GM18498 (cell line): ENCODE results near the gene PPP2R2D.

ENCODE experiments used
- ATAC-seq: cut with Tn5 transposase; IDR thresholded peaks from one replicate; pipeline ENCODE4 v1.9.1; 2021; ENCODE audit warnings: mild to moderate bottlenecking, moderate library complexity; ENCODE audit not compliant: unreplicated experiment

Gene PPP2R2D

DNA sequence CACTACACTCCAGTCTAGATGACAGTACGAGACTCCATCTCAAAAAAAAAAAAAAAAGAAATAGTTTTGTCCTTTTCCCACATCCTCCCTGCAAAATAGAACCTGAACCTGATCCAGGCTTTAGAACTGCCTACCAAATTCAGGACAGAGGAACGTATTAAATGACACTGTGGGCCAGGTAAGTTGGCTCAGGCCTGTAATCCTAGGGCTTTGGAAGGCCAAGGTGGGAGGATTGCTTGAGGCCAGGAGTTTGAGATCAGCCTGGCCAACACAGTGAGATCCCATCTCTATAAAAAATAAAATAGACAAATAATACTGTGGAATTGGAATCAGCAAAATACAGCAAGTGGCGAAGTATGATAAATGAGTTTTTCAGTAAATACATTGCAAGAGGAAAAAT is 90.9 kb downstream of the PPP2R2D start:
- ATAC-seq, result no peak

DNA sequence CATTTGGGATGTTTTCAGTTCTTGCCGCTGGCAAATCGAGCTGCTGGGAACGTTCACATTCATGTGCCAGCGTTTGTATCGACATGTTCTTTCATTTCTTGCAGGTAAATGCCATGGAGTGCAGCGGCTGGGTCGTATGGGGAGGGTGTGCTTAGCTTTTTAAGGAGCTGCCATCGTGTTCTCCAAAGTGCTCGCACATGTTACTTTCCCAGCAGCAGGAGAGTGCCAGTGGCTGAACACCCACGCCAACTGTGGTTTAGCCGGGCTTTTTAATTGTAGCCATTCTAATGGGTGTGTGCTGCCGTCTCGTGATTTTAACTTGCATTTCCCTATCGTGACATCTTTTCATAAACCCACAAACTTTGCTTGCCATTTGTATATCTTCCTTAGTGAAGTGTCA is 92.5 kb downstream of the PPP2R2D start:
- no peak for ATAC-seq

DNA sequence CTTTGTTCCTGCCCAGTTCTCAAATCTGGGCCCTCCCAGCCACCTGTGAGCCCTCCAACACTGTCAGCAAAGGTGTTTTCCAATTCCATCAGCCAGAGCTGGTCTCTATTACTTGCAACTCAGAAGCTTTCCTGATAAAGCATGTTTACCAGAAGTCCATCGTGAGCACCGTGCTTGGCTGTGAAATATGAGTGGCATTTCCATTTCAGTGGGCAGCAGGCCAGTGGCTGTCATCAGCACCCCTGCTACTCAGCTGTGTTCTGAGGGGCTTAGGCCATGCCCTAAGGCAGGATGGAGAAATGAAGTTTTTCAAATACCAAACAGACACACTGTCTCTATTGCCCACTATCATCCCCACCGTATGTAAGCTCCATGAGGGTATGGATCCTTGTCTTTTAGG is 93.6 kb downstream of the PPP2R2D start:
- no peak for ATAC-seq

DNA sequence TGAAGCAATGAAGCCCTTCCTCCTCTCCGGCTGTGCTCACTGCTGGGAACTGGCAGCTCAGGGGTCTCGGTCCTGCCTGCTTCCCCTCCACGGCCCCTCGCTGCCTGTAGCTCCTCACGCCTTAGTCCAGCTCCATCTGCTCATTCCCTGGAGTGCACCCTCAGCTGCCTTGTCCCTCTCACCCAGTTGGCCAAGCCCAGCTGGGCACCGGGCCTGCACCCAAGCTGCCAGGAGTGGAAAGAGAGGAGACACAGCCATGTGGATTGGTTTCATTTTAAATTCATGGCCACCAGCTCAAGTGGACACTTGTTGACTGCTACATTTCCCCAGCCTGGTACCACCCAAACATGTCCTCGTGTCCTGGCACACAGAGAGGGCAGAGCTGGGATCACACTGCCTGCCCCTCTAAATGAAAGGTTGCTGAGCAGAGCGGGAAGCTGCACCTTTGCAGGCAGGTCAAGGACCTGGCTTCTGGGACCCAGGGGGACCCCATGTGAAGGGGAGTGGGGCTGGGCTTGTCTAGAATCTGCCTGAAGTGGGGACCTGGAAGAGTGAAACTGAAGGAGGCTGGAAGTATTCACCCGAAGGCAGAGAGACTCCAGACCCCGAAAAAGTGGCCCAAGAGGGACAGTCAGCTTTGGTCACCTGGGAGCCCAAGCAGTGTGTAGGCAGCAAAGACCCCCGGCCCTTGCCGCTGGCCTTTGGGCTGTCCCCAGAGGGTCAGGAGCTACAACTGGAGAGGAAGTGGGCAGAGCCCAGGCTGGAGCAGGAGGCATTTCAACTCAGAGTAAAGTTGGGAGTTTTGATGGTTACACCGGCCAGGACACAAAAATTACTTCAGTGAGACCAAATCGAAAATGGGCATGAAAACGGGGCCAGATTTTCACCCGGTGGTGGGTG is 95.9 kb downstream of the PPP2R2D start:
- no peak for ATAC-seq

DNA sequence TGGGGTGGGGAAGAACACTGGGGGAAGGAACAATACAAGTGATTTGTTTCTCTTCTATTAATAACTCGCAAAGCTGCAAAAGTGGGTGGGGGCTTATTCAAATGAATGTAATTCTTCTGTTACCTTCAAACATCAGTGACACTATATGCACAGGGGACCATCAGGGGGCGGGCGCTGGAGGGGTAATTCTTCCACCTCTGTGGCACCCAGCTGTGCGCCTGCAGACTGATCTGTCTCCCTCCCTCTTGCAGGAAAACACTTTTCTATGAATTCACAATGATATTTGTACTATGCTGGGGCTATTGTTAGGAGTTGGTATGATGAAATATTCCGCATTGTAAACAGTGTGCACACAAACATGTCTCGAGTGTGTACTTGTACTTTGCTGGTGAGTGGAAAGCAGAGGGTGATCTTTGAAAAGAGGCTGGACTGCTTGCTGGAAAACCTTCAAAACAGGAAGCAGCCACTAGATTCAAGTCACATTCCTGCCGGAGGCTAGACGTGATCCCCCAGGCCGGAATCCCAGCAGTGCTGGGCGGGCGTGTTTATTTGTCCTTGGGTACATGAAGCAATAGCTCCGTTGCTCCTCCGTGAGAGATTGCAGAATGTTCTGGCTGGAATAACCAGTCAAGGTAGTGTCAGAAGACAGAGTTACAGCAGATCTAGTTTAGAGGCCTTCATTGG is 96.7 kb downstream of the PPP2R2D start:
- no peak for ATAC-seq

DNA sequence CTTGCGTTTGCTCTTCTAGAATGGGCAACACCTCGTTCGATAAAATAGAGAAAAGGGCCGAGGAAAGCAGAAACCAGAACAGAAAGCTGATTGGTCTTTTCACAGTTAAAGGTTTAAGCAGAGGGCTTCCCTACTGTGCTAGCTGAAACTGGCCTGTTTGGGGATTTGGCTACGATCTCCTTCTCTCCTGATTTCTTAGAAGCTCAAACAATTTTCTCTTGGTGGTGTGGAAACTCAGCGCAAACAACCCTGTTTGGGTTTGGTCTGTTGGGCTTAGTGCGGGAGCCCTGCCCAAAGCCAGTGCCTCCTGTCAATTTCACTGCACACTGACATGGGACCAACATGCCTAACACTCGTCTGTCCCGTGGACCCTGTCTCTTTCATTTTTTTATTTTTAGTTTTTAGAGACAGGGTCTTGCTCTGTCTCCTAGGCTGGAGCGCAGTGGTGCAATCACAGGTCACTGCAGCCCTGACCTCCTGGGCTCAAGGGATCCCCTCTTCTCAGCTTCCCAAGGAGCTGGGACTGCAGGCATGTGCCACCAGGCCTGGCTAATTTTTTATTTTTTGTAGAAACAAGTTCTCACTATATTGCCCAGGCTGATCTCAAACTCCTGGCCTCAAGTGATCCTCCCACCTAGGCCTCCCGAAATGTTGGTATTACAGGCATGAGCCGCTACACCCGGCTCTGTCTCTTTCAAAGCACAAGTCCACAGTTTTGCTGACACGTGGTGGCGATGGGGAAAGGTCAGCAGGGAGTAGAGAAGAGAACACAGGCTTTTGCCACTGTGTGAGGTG is 97.4 kb downstream of the PPP2R2D start:
- ATAC-seq, result no peak

DNA sequence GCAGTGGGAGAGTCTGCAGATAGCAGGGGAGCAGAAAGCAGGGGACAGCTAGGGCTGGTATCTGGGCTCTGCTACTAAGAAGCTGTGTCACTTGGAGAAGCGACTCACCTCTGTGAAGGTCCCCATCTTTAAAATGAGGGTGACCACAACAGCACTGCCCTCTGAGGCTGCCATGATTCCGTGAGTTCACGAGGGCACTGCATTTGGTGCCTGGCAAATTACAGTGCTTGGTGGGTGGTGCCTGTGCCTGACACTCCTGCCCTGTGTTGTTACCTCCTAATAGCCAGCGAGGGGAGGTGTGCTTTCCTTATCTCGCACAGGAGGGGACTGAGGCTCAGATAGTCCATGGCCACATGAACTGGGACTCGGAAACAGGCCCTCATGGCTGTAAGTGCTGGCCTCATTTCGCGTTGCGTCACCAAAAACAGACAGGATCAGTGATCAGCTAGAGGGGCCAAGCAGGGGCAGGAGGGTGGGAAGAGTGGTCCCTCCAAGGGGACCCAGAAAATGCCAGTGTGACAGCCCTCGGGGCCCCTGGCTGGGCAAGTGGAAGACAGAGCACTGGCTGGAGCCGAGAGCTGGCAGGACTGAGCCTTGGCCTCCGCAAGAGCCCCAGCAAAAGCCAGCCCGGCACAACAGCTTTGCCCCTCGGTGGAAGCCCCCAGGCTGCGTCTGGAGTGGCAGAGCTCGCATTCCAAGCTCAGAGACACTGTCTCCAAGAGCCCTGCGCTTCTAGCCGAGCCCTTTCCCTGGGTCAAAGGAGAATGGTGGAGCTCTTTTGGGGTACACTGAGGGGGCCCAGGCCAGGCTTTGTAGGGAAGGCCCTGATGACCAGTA is 98.3 kb downstream of the PPP2R2D start:
- ATAC-seq, result no peak

DNA sequence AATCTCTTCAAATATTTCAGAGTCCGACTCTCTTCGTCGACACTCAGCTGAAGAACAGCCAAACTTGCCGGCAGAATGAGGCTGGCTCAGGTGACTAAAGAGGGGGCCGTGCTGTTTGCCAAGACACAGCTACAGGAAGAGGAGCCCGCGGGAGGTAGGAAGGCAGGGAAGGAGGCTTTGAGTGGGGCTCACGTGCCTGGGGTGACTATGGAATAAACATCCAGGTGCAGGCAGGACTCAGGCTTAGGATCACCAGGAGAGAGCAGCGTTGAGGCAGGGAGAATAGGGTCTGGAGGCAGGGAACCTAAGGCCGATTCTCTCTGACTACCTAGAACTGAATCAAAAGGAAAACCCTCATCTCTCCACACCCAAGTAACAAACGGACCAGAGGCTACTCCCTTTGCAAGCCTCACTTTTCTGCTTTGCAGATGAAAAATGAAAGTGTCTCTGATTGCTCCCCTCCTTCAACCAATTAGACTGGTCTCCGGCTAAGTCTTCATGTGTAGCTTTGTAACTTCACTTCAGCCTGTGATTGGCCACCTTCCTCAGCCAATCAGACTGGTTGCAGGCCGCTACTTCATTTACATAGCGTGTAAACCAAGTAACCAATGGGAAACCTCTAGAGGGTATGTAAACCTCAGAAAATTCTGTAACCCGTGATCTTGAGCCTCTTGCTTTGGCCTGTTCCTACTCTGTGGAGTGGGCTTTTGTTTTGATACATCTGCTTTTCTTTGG is 100.6 kb downstream of the PPP2R2D start:
- ATAC-seq, result no peak

DNA sequence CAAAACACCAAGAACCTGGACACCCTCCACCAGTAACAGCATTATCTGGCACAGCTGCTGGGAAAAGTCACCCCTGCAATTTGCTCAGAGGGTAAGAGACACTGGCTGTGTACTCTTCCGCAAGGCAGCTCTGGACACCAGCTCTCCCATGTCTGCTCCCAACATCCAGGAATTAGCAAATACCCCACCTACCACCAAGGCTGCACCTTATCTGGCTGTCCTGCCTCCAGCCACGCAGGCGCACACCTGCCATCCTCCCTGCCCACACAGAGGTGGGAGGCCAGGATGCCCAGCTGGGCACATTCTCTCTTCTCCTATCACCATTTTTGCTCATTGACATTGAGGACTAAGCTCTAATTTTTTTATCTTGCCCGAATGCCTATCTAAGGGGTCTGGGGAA is 101.2 kb downstream of the PPP2R2D start:
- ATAC-seq, result no peak

DNA sequence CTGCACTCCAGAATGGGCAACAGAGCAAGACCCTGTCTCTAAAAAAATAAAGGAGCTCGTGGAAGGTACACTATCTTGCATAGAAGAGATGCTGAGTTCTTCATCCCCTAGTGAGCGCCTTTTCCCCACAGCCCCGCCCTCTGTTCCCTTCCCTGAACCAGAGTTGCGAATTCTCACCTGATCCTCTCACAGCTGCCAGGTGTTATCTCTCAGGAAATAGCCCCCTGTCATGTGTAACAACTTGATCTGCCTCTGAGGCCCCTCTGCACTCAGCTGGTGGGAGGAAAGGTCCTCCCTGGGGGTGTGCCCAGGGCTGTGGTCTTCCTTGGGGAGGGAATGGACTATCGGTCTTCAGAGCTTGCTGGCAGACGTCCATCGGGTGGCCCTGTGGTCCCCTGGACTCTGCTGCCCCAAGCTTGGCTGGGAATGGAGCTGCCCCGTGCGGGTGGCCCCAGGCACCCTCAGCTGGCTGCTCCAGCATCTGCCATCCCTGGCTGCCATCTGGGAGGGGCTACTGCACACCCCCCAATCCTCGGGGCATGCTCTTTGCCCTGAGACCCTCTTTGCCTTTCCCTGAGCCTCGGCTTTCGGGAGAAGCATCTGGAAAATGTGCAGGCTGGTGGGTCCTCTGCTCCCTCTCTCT is 102.6 kb downstream of the PPP2R2D start:
- ATAC-seq, result no peak

DNA sequence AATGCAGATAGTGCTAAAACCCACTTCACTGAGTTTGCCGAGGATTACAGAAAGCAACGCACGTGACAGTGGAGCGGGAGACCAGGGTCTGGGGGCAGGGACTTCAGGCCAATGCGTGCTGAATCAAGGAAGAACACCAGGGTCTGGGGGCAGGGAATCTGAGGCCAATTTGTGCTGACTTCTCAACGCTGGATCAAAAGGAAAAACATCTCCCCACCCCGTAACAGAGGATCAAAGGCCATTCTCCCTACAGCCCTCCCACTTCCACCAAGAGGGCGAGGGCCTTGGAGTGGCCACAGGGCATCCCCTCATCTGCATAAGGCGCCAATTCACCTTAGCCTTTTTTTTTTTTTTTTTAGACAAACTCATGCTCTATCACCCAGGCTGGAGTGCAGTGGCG is 103.2 kb downstream of the PPP2R2D start:
- ATAC-seq, result no peak

DNA sequence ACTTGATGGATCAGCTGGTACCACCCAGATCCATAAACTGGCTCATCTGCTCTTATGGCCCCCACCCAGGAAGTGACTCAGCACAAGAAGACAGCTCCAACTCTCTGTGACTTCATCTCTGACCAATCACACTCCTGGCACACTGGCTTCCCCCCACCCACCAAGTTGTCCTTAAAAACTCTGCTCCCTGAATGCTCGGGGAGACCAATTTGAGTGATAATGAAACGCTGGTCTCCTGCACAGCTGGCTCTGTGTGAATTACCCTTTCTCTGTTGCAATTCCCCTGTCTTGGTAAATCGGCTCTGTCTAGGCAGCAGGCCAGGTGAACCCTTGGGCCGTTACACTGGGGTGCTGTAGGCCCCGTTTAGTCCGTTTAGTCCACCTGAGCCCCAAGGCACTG is 104.3 kb downstream of the PPP2R2D start:
- ATAC-seq, result no peak

DNA sequence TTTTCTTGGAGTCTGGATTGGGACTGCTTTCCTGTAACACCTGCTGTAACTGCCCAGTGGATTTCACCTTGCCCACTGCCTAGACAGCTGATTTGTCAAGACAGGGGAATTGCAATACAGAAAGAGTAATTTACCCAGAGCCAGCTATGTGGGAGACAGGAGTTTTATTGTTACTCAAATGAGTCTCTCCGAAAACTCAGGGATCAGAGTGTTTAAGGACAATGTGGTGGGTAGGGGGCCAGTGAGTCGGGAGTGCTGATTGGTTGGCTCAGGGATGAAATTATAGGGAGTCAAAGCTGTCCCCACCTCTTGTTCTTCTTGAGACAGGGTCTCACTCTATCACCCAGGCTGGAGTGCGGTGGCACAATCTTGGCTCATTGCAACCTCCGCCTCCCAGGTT is 106.2 kb downstream of the PPP2R2D start:
- ATAC-seq, result no peak

DNA sequence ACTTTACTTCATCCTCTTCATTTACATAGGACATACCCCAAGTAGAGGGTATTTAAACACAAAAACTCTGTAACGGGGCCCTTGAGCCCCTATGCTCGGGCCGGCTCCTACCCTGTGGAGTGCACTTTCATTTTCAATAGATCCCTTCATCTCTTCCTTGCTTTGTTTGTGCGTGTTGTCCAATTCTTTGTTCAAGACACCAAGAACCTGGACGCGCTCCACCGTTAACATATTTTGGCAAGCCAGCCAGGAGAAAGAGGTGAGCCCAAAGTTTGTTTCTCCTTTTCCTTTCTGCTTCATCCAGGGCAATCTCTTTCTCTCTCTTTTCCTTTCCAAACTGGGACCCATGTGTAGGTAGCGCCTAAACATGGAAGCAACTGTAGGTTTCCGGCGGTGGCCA is 106.9 kb downstream of the PPP2R2D start:
- ATAC-seq, result no peak
